ENCODE results near the gene TRO.

- TF ChIP-seq CTCF (IDR thresholded peaks at IDR 0.05), result no peak
- no peak for TF ChIP-seq POLR2A (IDR thresholded peaks at IDR 0.05)
Observed at GRCh38 chrX:54933150-54933826, 12.7 kb downstream of the TRO start.

Data from thyroid gland (tissue), 4 donors.